HEK293 (cell line): ENCODE measurements around the gene CACNA1C.

Experiments used
- CTCF ChIA-PET: fragments of 350-600 bp; formaldehyde crosslinking; extraction: SDS; loops from one replicate; lab custom pipeline; 2021; ENCODE audit warnings: antibody characterized with exemption; lab: Yijun Ruan, JAX
- POLR2A ChIA-PET: fragments of 300-600 bp; formaldehyde crosslinking; extraction: SDS; loops from one replicate; lab custom pipeline; 2020; ENCODE audit warnings: antibody characterized with exemption, inconsistent platforms; lab: Yijun Ruan, JAX
- H3K27ac ChIP-seq: fragments of 200-500 bp; sonication (Bioruptor generic); 2 replicates; pipeline ENCODE4 v1.5.1; 2014; ENCODE audit warnings: low read depth, low read length, control low read depth, inconsistent platforms; ENCODE audit errors: extremely low read depth
- H3K36me3 ChIP-seq, 2 experiments: fragments of 200-500 bp in 1 of 2; sonication (Bioruptor generic) in 1 of 2; 1 replicate in 1 of 2; 2 replicates in 1 of 2; pipeline ENCODE4 v1.5.1; 2014 to 2017; ENCODE audit warnings: inconsistent platforms in 2 of 2, low read length in 2 of 2; ENCODE audit not compliant: control insufficient read depth in 2 of 2, insufficient read depth in 1 of 2
- H3K4me1 ChIP-seq: fragments of 200-500 bp; sonication (Bioruptor generic); 2 replicates; pipeline ENCODE4 v1.5.1; 2014; ENCODE audit warnings: mild to moderate bottlenecking, low read length, inconsistent platforms; ENCODE audit not compliant: control insufficient read depth, insufficient read depth
- H3K4me3 ChIP-seq: 2 replicates; pipeline ENCODE4 v1.5.1; 2011; ENCODE audit warnings: low read depth, mild to moderate bottlenecking, control low read depth, low read length, moderate library complexity
- H3K9me3 ChIP-seq: fragments of 200-500 bp; sonication (Bioruptor generic); 2 replicates; pipeline ENCODE4 v1.5.1; 2014; ENCODE audit warnings: low read depth, low read length, inconsistent platforms; ENCODE audit not compliant: control insufficient read depth, insufficient read depth
- BCL11A ChIP-seq: fragments of 450-650 bp; formaldehyde crosslinking; IDR thresholded peaks from 2 replicates; pipeline ENCODE4 v1.5.1; 2016; ENCODE audit warnings: low read depth, missing biosample characterization, missing genetic modification characterization
- SCRT1 ChIP-seq: fragments of 450-650 bp; formaldehyde crosslinking; IDR thresholded peaks from 2 replicates; pipeline ENCODE4 v1.5.1; 2016; ENCODE audit warnings: missing biosample characterization, missing genetic modification characterization, borderline replicate concordance
- TRIM28 ChIP-seq: IDR thresholded peaks from 2 replicates; pipeline ENCODE4 v1.6.1; 2011; ENCODE audit warnings: low read length, control low read depth, borderline replicate concordance
- WT1 ChIP-seq: fragments of 450-650 bp; formaldehyde crosslinking; IDR thresholded peaks from 2 replicates; pipeline ENCODE4 v1.5.1; 2016; ENCODE audit warnings: missing biosample characterization, missing genetic modification characterization
- ZBTB17 ChIP-seq: fragments of 450-650 bp; formaldehyde crosslinking; IDR thresholded peaks from 2 replicates; pipeline ENCODE4 v1.5.1; 2016; ENCODE audit warnings: missing biosample characterization, missing genetic modification characterization
- ZEB2 ChIP-seq: fragments of 450-650 bp; formaldehyde crosslinking; IDR thresholded peaks from 2 replicates; pipeline ENCODE4 v1.5.1; 2016; ENCODE audit warnings: missing biosample characterization, missing genetic modification characterization
- ZFHX2 ChIP-seq: fragments of 450-650 bp; formaldehyde crosslinking; conservative IDR thresholded peaks from 2 replicates; pipeline ENCODE4 v1.5.1; 2016; ENCODE audit warnings: missing biosample characterization, missing genetic modification characterization
- ZFP37 ChIP-seq: fragments of 450-650 bp; formaldehyde crosslinking; IDR thresholded peaks from 2 replicates; pipeline ENCODE4 v1.5.1; 2016; ENCODE audit warnings: missing biosample characterization, missing genetic modification characterization
- ZNF48 ChIP-seq: fragments of 450-650 bp; formaldehyde crosslinking; IDR thresholded peaks from 2 replicates; pipeline ENCODE4 v1.5.1; 2016; ENCODE audit warnings: missing biosample characterization, missing genetic modification characterization
- ZNF521 ChIP-seq: fragments of 450-650 bp; formaldehyde crosslinking; IDR thresholded peaks from 2 replicates; pipeline ENCODE4 v1.5.1; 2017; ENCODE audit warnings: missing biosample characterization, mild to moderate bottlenecking, missing genetic modification characterization
- ZNF600 ChIP-seq: fragments of 450-650 bp; formaldehyde crosslinking; IDR thresholded peaks from 2 replicates; pipeline ENCODE4 v1.5.1; 2016; ENCODE audit warnings: missing biosample characterization, missing genetic modification characterization
- ZNF629 ChIP-seq: fragments of 450-650 bp; formaldehyde crosslinking; IDR thresholded peaks from 2 replicates; pipeline ENCODE4 v1.5.1; 2017; ENCODE audit warnings: missing biosample characterization, missing genetic modification characterization
- TF ChIP-seq, protein P1 (sequence below): fragments of 450-650 bp; formaldehyde crosslinking; IDR thresholded peaks from 2 replicates; pipeline ENCODE4 v1.5.1; 2016; ENCODE audit warnings: missing biosample characterization, missing genetic modification characterization
- TF ChIP-seq, protein P2 (sequence below): fragments of 450-650 bp; formaldehyde crosslinking; IDR thresholded peaks from 2 replicates; pipeline ENCODE4 v1.5.1; 2016; ENCODE audit warnings: missing biosample characterization, missing genetic modification characterization
- TF ChIP-seq, protein P3 (sequence below): fragments of 450-650 bp; formaldehyde crosslinking; IDR thresholded peaks from 2 replicates; pipeline ENCODE4 v1.5.1; 2016; ENCODE audit warnings: missing biosample characterization, missing genetic modification characterization
- TF ChIP-seq, protein P4 (sequence below): fragments of 450-650 bp; formaldehyde crosslinking; IDR thresholded peaks from 2 replicates; pipeline ENCODE4 v1.5.1; 2016; ENCODE audit warnings: missing biosample characterization, missing genetic modification characterization
- TF ChIP-seq, protein P5 (sequence below): fragments of 450-650 bp; formaldehyde crosslinking; IDR thresholded peaks from 2 replicates; pipeline ENCODE4 v1.5.0; 2017; ENCODE audit warnings: missing biosample characterization, missing genetic modification characterization, borderline replicate concordance
- TF ChIP-seq, protein P6 (sequence below): fragments of 450-650 bp; formaldehyde crosslinking; IDR thresholded peaks from 2 replicates; pipeline ENCODE4 v1.5.1; 2016; ENCODE audit warnings: missing biosample characterization, missing genetic modification characterization

Gene CACNA1C

DNA sequence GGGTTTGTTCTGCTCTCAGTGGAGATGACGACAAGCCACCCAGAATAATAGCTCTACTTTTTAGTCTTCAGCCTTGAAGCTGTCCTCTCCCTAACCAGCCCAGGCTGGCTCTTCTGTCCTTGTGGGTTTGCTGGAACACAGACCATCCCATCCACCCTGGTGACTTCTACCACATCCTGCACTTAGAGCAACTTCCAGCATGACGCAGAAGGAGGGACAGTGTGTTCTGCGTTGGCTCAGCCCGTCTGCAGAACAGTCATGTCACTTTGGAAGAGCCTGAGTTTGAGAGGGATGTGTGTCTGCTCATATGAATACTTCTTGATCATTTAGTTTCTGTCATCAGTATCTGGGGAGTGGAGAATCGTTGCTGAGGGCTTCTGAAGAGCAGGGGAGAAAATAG is 198.0 kb downstream of the CACNA1C start:
- TF ChIP-seq, protein P1, sequence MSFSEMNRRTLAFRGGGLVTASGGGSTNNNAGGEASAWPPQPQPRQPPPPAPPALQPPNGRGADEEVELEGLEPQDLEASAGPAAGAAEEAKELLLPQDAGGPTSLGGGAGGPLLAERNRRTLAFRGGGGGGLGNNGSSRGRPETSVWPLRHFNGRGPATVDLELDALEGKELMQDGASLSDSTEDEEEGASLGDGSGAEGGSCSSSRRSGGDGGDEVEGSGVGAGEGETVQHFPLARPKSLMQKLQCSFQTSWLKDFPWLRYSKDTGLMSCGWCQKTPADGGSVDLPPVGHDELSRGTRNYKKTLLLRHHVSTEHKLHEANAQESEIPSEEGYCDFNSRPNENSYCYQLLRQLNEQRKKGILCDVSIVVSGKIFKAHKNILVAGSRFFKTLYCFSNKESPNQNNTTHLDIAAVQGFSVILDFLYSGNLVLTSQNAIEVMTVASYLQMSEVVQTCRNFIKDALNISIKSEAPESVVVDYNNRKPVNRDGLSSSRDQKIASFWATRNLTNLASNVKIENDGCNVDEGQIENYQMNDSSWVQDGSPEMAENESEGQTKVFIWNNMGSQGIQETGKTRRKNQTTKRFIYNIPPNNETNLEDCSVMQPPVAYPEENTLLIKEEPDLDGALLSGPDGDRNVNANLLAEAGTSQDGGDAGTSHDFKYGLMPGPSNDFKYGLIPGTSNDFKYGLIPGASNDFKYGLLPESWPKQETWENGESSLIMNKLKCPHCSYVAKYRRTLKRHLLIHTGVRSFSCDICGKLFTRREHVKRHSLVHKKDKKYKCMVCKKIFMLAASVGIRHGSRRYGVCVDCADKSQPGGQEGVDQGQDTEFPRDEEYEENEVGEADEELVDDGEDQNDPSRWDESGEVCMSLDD (tag by site-specific recombination), result no peak
- TF ChIP-seq ZFP37 (tag by site-specific recombination) (no peak), TRIM28 (no peak), ZNF521 (tag by site-specific recombination) (no peak), ZNF629 (tag by site-specific recombination) (no peak), WT1 (tag by site-specific recombination) (no peak), SCRT1 (tag by site-specific recombination) (no peak), BCL11A (tag by site-specific recombination) (no peak), ZNF600 (no peak), ZEB2 (tag by site-specific recombination) (no peak), ZFHX2 (tag by site-specific recombination) (no peak), ZBTB17 (no peak), ZNF48 (tag by site-specific recombination) (no peak)
- TF ChIP-seq, protein P2, sequence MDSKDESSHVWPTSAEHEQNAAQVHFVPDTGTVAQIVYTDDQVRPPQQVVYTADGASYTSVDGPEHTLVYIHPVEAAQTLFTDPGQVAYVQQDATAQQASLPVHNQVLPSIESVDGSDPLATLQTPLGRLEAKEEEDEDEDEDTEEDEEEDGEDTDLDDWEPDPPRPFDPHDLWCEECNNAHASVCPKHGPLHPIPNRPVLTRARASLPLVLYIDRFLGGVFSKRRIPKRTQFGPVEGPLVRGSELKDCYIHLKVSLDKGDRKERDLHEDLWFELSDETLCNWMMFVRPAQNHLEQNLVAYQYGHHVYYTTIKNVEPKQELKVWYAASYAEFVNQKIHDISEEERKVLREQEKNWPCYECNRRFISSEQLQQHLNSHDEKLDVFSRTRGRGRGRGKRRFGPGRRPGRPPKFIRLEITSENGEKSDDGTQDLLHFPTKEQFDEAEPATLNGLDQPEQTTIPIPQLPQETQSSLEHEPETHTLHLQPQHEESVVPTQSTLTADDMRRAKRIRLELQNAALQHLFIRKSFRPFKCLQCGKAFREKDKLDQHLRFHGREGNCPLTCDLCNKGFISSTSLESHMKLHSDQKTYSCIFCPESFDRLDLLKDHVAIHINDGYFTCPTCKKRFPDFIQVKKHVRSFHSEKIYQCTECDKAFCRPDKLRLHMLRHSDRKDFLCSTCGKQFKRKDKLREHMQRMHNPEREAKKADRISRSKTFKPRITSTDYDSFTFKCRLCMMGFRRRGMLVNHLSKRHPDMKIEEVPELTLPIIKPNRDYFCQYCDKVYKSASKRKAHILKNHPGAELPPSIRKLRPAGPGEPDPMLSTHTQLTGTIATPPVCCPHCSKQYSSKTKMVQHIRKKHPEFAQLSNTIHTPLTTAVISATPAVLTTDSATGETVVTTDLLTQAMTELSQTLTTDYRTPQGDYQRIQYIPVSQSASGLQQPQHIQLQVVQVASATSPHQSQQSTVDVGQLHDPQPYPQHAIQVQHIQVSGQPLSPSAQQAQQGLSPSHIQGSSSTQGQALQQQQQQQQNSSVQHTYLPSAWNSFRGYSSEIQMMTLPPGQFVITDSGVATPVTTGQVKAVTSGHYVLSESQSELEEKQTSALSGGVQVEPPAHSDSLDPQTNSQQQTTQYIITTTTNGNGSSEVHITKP (tag by site-specific recombination), result no peak
- TF ChIP-seq, protein P3, sequence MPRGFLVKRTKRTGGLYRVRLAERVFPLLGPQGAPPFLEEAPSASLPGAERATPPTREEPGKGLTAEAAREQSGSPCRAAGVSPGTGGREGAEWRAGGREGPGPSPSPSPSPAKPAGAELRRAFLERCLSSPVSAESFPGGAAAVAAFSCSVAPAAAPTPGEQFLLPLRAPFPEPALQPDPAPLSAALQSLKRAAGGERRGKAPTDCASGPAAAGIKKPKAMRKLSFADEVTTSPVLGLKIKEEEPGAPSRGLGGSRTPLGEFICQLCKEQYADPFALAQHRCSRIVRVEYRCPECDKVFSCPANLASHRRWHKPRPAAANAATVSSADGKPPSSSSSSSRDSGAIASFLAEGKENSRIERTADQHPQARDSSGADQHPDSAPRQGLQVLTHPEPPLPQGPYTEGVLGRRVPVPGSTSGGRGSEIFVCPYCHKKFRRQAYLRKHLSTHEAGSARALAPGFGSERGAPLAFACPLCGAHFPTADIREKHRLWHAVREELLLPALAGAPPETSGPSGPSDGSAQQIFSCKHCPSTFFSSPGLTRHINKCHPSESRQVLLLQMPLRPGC, result no peak
- TF ChIP-seq, protein P4, sequence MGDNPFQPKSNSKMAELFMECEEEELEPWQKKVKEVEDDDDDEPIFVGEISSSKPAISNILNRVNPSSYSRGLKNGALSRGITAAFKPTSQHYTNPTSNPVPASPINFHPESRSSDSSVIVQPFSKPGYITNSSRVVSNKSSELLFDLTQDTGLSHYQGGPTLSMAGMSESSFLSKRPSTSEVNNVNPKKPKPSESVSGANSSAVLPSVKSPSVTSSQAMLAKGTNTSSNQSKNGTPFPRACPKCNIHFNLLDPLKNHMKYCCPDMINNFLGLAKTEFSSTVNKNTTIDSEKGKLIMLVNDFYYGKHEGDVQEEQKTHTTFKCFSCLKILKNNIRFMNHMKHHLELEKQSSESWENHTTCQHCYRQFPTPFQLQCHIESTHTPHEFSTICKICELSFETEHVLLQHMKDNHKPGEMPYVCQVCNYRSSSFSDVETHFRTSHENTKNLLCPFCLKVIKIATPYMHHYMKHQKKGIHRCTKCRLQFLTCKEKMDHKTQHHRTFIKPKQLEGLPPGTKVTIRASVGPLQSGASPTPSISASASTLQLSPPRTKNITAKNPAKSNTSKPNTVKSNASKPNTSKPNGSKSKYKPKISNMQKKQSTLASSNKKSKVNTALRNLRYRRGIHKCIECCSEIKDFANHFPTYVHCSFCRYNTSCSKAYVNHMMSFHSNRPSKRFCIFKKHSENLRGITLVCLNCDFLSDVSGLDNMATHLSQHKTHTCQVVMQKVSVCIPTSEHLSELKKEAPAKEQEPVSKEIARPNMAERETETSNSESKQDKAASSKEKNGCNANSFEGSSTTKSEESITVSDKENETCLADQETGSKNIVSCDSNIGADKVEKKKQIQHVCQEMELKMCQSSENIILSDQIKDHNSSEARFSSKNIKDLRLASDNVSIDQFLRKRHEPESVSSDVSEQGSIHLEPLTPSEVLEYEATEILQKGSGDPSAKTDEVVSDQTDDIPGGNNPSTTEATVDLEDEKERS (tag by site-specific recombination), result no peak
- TF ChIP-seq, protein P5, sequence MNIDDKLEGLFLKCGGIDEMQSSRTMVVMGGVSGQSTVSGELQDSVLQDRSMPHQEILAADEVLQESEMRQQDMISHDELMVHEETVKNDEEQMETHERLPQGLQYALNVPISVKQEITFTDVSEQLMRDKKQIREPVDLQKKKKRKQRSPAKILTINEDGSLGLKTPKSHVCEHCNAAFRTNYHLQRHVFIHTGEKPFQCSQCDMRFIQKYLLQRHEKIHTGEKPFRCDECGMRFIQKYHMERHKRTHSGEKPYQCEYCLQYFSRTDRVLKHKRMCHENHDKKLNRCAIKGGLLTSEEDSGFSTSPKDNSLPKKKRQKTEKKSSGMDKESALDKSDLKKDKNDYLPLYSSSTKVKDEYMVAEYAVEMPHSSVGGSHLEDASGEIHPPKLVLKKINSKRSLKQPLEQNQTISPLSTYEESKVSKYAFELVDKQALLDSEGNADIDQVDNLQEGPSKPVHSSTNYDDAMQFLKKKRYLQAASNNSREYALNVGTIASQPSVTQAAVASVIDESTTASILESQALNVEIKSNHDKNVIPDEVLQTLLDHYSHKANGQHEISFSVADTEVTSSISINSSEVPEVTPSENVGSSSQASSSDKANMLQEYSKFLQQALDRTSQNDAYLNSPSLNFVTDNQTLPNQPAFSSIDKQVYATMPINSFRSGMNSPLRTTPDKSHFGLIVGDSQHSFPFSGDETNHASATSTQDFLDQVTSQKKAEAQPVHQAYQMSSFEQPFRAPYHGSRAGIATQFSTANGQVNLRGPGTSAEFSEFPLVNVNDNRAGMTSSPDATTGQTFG (tag by site-specific recombination), result no peak
- TF ChIP-seq, protein P6, sequence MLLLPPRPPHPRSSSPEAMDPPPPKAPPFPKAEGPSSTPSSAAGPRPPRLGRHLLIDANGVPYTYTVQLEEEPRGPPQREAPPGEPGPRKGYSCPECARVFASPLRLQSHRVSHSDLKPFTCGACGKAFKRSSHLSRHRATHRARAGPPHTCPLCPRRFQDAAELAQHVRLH (tag by site-specific recombination), result no peak
- Histone ChIP-seq H3K4me1 (no peaks in the 10 kb centered on the region), H3K36me3 (no peaks in the 10 kb centered on the region), H3K4me3 (no peak overlapping the region), H3K9me3 (no peaks in the 10 kb centered on the region), H3K27ac (no peak overlapping the region)
- ChIA-PET POLR2A (no interaction called here), CTCF (no interaction called here)
